Right ventricle myocardium inferior (tissue), 1 donor: ENCODE results near the gene GNA12. TPM values are rescaled to one million over a fixed set of nuclear protein-coding genes. Genes with fewer than 3 reads are reported as not detected.

Source experiments
- ATAC-seq: fragments of 200-7000 bp; cut with Tn5 transposase; one replicate; pipeline ENCODE4 v1.9.1; 2020; ENCODE audit warnings: mild to moderate bottlenecking, moderate library complexity
- DNase-seq: peaks from one replicate; pipeline ENCODE4 v3.0.0; 2021; ENCODE audit errors: missing footprints
- intact Hi-C: fragments of 100-400 bp; cut with DNase I; formaldehyde crosslinking; loops from one replicate; pipeline ENCODE4 v1.11.0; 2022
- total RNA-seq: library from RNA; stranded (reverse); fragmentation: NEBNext Ultra II Directional; extraction: Animal tissue kit (Norgen Biotek cat#: 25700); gene quantifications from one replicate; pipeline ENCODE4 v1.2.1, GENCODE V29; 2021
- donor health status: DM: no; HTN: yes; CAD: no; lungs with severe emphysema.

Gene GNA12
- total RNA-seq, 1 donor from 2014 or later = 40.8 TPM

DNA sequence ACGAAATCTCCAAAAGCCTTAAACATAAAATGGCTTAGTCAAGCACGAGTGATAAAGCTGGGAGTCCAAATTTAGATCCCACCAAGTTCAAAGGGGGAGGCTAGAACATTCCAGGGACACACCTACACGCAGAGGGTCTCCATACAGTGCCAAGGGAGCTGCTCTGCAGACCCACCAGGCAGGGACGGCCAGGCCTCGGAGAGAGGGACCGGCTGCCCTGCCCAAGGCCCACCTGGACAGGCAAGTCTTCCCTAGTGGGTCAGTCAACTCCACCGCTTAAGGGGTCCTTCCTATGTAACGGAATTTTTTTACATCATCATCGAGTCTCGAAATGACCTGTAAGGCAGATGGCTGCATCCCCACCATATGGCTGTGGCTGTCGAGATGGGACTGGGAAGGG, 127.6 kb downstream of the GNA12 start:
- ATAC-seq = no peak
- intact Hi-C loops = loop anchor here (5.0 kb wide), 1 partner anchor 86 kb away; no protein-coding TSS in a partner anchor
- DNase-seq = no peak

DNA sequence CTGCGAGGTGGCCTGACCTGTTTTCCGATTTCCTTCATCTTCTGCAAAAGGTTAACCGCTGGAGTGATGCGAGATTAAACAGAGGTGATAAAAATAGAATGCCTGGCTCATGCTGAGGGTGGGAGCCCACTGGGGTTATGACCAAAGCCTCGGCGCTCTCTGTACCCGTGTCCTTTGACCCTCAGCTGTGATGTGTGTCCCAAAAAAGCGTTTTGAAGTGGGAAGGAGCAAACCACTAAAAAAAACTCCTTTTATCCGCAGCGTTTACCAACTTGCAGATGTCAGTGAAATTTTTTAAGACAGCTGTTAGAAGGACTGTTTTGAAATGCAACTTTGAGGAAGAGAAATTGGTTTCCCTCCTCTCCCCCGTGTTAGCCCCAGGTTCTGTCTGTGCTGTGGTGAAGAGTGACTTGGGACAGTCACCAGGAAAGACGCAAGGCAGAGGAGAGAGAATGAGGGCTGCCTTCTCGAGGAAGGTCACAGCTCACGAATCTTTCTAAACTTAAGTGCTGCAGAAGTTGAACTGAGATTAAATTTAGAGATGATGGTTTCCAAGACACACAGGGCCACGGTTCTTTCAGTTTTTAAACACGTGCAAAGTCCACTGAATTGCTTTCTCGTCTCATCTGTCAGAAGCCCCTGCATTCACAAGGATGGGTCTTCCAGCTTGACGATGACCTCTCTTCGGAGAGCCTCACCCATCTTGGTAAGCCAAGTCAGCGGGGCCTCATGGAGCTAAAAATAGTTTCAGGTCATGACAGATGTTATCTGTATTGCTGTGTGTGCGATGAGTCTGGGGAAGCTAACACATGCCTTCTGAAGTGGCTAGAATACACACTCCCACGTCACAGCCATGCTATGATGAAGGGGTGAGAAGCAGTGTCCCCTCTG, 128.5 kb downstream of the GNA12 start:
- DNase-seq = no peak
- intact Hi-C loops = loop anchor here (5.0 kb wide), 1 partner anchor 87 kb away; no protein-coding TSS in a partner anchor
- no peak for ATAC-seq

DNA sequence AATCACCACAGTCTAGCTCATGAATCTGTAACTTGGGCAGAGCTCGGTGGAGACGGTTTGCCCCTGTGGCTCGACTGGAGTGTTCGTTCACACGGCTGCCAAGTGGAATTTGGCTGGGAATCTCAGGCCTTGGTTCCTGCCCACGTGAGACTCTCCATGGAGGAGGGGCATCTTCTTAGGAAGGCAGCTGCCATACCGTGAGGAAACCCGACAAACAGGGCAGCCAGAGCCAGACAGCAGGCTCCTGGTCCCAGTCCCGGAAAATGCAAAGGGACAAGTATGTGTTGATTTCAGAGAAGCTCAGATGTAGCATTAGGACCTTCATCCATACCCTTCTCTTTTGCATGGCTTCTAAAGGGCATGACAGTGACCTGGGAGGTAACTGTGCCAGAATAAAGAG, 129.5 kb downstream of the GNA12 start:
- DNase-seq (no peak), ATAC-seq (no peak)
- intact Hi-C loops = loop anchor here (5.0 kb wide), 1 partner anchor 88 kb away; no protein-coding TSS in a partner anchor

DNA sequence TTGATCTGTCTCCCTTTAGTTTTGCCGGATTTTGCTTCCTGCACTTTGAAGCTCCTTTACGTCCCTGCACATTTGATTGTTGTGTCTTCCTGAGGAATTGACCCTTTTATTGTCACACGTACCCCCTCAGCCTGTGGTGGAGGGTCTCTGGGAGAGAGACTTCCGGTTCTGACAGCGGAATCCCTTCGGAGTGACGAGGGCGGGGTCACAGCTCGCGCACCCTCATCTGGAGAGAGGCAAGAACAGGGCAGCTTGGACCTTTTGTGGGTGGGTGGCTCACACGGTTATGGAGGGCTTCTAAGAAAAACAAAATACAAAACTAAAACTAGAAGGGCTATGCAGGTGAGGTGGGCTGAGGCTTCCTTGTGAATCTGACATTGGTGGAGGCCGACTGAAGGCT, 130.1 kb downstream of the GNA12 start:
- intact Hi-C loops = no loop called here
- ATAC-seq (no peak), DNase-seq (no peak)

DNA sequence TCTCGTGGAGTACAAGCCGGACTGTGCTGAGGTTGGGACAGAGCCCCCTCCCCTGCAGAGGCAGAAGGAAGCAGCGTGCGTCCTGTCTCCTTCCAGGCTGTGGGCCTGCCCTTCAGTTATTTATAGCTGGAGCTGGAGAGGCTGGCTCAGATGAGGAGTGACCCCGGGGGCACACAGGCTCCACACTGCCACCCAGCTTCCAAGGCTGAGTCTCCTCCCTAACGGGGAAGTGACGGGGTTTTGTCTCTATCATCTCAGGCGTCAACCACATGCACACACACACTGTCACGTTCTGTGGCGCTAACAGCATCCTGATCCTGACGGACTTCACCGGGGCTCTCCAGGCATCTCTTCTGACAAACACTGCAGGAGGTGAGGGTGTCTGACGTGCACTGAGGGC, 130.7 kb downstream of the GNA12 start:
- DNase-seq = no peak
- intact Hi-C loops = no loop called here
- ATAC-seq = peak; percentile 33

DNA sequence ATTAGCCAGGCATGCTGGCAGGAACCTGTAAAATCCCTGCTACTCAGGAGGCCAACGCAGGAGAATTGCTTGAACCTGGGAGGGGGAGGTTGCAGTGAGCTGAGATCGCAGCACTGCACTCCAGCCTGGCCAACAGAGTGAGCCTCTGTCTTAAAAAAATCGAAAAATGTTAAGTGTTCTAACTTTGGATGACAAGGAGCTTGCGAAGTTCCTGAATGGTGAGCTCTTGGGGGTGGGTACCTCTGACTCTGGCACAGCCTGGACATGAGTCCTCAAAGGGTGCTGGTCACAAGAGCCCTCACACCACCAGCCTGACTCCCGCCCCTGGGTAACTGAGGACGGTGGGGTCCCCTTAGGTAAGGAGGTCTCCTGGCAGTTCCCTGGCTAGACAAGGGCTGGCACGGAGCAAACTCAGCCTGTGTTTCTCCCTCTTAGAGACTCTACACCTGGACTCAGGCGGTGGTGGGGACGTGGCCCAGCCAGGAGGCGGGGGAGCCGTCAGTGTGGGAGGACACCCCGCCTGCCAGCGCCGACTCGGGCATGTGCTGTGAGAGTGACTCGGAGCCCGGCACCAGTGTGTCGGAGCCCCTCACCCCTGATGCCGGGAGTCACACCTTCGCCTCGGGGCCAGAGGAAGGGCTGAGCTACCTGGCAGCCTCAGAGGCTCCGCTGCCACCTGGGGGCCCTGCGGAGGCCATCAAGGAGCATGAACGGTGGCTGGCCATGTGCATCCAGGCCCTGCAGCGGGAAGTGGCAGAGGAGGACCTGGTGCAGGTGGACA, 132.0 kb downstream of the GNA12 start:
- intact Hi-C loops = no loop called here
- no peak for ATAC-seq
- no peak for DNase-seq

DNA sequence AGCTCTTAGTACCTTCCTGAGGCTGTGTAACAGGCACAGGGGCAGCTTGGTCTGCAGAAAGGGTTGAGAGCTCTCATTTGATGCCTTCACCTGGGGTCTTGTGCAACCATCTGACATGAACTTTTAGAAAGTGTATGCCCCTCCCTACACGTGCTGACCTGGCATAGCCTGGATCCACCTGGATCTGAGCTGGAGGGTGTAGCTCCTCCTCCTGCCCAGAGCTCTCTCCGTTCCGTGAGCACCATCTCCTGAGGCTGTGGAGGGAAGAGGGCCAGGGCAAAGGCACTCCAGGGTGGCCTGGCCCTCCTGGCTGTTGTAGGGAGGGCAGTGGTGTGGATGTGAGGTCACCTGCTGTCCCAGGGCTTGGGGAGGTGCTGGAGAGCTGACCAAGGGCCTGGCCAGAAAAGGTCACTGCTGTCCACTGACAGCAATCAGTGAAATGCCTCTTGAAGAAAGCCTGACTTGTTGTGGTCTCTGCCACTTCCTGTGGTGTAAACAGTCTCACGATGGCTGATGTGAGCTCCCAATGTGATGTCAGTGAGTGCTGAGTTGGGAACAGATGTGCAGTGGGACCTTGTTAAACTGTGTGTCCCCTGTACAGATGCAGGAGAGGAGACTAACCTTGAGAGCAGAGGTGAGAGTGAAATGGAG, 133.1 kb downstream of the GNA12 start:
- intact Hi-C loops = no loop called here

DNA sequence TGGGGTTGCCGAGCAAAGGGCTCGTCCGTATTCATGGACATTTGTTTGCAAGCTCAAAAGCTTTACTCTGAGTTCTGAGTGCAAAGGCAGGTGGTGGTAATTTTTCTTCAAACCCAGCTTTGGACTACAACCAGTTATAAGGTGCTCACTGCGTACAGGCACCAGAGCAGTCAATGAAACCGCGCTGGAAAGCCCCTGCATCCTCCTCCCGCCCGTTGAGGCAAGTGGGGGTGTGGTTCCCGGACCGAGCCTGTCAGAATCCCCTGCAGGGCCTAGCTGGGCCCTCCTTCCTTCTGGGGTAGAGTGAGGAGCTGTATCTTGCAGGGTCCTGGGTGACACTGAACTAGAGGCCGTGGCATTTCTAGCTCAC, 133.8 kb downstream of the GNA12 start:
- intact Hi-C loops = no loop called here
- ATAC-seq (no peak), DNase-seq (no peak)

More for the DNA sequence above, 133.1 kb downstream of the GNA12 start:
- no peak for ATAC-seq
- DNase-seq = no peak

DNA sequence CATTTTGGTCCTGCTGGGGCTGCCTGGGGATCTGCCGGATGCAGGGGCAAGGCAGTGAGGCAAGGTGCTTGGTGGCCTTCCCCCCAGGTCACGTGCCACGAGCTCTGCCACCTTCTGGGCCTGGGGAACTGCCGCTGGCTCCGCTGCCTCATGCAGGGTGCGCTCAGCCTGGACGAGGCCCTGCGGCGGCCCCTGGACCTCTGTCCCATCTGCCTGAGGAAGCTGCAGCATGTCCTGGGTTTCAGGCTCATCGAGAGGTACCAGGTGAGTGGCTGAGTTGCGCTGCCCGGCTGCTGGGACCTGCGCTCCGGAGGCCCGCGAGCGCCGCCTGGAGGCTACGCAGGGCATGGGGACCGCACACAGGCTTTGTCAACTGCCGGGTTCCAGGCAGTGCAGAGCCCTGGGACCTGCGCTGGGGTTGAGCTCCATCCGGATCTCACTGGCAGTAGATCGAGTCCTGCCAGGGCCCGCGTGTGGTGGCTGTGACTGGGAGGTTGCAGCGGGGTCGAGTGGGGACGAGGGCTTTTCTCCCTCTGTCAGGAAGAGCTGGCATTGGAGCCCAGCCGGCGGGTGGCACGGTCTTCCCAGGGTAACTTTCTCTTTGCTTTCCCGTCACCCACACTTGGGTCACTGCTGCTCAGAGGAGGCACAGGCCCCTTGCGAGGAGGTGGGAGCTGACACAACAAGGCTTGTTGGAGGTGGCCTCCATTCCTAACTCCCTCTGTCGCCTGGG, 134.4 kb downstream of the GNA12 start:
- DNase-seq = no peak
- intact Hi-C loops = no loop called here

DNA sequence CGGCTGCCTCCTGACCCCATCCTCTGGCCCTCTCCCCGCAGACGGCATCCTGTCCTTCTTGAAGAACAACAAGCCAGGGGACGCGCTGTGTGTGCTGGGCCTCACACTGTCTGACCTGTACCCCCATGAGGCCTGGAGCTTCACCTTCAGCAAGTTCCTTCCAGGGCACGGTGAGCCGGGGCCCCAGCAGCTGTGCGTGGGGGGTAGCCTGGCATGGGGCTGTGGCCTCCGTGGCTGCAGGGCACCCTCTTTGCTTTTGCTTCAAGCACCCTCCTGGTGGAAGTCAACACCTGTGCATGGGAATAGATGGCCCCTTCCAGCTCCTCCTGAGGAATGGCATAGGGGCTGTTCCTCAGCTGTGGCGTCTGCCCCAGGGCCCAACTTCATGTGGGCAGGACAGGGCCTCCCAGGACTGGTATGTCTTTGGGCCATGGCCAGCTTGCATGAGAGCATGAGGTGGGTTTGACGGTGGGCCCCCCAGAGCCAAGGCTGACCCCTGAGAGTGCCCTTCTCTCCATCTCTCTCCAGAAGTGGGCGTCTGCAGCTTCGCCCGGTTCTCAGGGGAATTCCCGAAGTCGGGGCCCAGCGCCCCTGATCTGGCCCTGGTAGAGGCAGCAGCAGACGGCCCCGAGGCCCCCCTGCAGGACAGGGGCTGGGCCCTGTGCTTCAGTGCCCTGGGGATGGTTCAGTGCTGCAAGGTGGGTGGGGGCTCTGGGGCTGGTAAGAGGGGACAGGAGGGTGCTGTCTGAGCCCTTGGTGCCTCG, 135.4 kb downstream of the GNA12 start:
- ATAC-seq (no peak), DNase-seq (no peak)
- intact Hi-C loops = no loop called here

More for the DNA sequence above, 134.4 kb downstream of the GNA12 start:
- ATAC-seq = peak; percentile 62

DNA sequence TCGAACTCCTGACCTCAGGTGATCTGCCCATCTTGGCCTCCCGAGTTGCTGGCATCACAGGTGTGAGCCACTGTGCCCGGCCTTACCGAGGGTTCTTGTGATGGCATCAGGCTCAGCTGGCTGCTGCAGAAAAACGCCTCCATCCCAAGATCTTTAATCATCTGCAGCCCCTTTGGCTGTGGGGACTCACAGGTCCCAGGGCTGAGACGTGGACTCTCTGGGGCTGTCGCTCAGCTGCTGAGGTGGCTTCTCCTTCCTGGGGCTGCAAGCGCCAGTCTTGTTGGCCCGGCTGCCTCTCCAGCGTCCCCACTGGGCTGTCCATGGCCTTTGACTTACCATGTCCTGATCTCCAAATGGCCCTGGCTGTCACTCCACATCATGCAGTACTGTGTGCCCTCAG, 136.1 kb downstream of the GNA12 start:
- DNase-seq (no peak), ATAC-seq (no peak)
- intact Hi-C loops = no loop called here

DNA sequence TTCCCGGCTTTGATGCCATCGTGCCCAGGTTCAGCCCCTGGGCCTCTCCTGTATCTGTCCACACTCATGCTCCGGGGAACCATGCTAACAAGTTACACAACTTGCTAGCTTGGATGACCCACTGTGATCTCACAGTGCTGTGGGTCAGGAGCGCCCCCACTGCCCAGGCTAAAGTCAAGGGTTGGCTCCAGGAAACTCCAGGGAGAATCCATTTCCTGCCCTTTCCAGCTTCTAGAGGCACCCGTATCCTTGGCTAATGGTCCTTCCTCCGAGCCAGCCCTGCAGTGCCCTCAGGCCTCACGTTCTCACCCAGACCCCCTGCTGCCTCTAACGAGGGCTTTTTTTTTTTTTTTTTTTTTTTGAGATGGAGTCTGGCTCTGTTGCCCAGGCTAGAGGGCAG, 136.6 kb downstream of the GNA12 start:
- intact Hi-C loops = no loop called here
- DNase-seq = no peak
- ATAC-seq = no peak

DNA sequence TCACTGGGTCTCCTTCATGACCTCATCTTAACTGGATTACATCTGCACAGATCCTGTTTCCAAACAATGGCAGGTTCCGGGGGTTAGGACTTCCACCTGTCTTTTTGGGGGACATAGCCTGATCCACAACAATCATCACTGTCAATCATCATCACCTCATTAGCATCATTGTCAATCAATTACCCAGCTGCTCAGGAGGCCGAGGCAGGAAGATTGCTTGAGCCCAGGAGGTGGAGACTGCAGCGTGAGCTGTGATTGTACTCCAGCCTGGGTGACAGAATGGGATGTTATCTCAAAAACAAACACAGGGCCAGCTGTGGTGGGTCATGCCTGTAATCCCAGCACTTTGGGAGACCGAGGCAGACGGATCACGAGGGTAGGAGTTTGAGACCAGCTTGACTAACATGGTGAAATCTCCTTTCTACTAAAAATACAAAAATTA, 137.4 kb downstream of the GNA12 start:
- intact Hi-C loops = no loop called here
- DNase-seq = no peak
- ATAC-seq = no peak

DNA sequence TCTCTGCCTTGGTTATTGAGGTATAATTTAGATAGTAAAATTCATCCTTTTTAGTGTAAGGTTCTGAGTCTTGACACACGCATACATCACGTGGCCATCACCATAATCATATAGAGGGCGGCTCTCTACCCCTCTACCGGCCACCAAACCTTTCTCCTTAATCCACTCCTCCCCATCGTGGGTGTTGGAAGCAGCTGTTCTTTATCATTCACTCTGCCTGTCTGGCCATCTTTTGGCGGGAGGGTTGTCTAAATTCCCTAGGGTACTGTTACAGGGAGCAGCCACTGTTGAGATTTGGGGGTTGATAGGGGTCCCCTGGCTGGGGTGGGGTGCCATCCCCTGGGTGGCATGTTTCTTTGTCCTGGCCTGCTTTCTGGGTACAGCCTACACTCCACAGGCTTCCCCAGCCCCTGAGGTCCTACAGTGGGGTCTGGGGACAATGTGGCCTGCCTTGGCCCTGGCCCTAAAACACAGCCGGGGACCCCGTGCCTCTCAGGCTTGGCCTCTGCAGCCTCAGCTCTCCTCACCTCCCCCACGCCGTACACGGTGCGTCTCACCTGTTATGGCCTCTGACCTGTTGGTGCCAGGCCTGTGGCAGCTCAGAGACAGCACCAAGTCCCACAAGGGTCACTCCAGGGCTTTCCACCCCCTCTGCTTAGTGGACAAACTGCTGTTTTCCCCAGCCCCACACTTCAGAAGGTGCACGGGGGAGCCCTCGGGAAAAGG, 138.6 kb downstream of the GNA12 start:
- DNase-seq (no peak), ATAC-seq (no peak)
- intact Hi-C loops = no loop called here

DNA sequence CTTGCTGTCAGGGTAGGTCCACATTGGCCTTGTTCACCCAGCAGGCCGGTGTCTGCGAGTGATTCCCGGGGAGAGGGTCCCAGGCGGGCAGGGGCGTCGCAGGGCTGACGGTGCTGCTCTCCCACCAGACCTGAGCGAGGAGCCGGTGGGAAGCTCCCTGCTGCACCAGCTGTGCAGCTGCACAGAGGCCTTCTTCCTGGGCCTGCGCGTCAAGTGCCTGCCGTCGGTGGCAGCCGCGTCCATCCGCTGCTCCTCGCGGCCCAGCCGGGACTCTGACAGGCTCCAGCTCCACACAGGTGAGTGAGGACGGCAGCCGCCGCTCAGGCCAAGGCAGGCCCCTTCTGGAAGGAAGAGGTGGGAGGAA, 141.5 kb downstream of the GNA12 start:
- no peak for DNase-seq
- no peak for ATAC-seq

DNA sequence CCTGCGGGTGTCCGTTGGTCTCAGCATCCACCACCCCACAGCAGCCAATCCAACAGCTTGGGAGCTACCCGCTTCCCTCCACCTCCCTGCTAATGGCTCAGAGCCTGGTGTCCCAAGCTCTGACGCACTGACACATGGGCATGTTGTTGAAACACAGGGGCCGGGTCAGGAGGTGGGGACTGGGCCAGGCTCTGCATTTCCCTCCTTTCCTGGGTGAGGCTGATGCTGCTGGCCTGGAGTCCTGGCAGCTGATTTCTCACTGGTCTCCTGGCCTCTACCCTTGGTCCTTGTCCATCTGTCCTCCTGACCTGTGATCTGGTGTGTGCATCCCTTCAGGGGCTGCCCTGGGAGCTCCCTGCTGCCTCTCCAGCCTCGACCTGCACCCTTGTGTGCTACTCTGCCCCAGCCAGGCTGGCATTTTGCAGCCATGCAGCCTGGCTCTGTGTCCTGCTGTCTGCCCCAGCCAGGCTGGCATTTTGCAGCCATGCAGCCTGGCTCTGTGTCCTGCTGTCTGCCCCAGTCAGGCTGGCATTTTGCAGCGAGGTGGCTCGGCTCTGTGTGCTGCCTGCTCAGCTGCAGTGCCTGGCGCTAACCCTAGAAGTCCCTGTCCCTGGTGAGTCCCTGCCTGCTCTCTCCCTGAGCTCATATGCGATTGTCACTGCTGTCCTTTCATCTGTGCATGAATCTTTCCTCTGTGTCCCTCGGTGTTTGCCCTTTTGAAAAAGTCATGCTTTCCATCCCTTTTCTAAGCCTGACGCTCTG, 142.1 kb downstream of the GNA12 start:
- peak; percentile 81 for ATAC-seq
- intact Hi-C loops = no loop called here
- no peak for DNase-seq

More for the DNA sequence above, 141.5 kb downstream of the GNA12 start:
- intact Hi-C loops = no loop called here

DNA sequence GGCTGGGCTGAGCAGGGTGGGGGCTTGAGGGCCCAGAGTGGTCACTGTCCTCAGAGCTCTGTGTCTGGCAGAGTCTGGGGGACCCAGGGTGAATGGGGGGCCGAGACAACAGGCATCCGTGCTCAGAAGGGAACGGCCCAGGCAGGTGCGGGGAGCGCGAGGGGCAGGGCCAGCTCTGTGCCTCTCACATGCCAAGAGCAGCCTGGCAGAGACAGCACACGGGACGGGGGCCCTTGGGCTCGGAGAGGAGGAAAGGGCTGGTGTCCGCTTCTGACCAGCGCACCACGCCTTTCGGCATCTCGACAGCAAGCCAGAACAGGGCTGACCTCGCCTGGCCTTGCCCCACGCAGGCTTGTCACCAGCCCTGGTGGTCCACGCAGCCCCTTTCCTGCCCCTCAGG, 142.7 kb downstream of the GNA12 start:
- intact Hi-C loops = no loop called here
- ATAC-seq (peak; percentile 24), DNase-seq (no peak)
